SJCRH30 (cell line): Measurements from ENCODE around the gene PRAMEF8. TPM values are rescaled to one million over a fixed set of nuclear protein-coding genes. Genes with fewer than 3 reads are reported as not detected.
"Not testable (repeated sequence)": the region's sequence is repeated elsewhere in the genome, so short reads cannot be mapped to it uniquely, and the experiment has no call there.

Experiments used
- DNase-seq, 2 experiments: peaks; one replicate each; pipeline ENCODE4 v3.0.0-alpha.2; 2015 to 2020
- H3K27ac ChIP-seq: fragments of 250-450 bp; sonication (Bioruptor Pico); 2 replicates; pipeline ENCODE4 v1.5.1; 2020; ENCODE audit warnings: mild to moderate bottlenecking, moderate library complexity
- H3K27me3 ChIP-seq: fragments of 250-450 bp; sonication (Bioruptor Pico); 2 replicates; pipeline ENCODE4 v1.5.1; 2020; ENCODE audit warnings: mild to moderate bottlenecking, moderate library complexity
- H3K36me3 ChIP-seq: fragments of 250-450 bp; sonication (Bioruptor Pico); 2 replicates; pipeline ENCODE4 v1.5.1; 2020; ENCODE audit warnings: mild to moderate bottlenecking, moderate library complexity
- H3K4me1 ChIP-seq: fragments of 250-450 bp; sonication (Bioruptor Pico); 2 replicates; pipeline ENCODE4 v1.5.1; 2020; ENCODE audit warnings: mild to moderate bottlenecking, moderate library complexity
- H3K4me3 ChIP-seq: fragments of 250-450 bp; sonication (Bioruptor Pico); 2 replicates; pipeline ENCODE4 v1.5.1; 2020; ENCODE audit warnings: mild to moderate bottlenecking, moderate library complexity
- H3K9me3 ChIP-seq: fragments of 250-450 bp; sonication (Bioruptor Pico); replicated peaks from 2 replicates; pipeline ENCODE4 v1.5.1; 2020; ENCODE audit warnings: mild to moderate bottlenecking, moderate library complexity
- total RNA-seq: library from RNA; depleted of rRNA; stranded (reverse); fragments of >200 nt; shearing (Covaris generic); gene quantifications from 2 replicates; pipeline ENCODE4 v1.2.3, GENCODE V29; 2014; rRNA removed

The PRAMEF8 gene
- not detected in 2 replicates for total RNA-seq

DNA sequence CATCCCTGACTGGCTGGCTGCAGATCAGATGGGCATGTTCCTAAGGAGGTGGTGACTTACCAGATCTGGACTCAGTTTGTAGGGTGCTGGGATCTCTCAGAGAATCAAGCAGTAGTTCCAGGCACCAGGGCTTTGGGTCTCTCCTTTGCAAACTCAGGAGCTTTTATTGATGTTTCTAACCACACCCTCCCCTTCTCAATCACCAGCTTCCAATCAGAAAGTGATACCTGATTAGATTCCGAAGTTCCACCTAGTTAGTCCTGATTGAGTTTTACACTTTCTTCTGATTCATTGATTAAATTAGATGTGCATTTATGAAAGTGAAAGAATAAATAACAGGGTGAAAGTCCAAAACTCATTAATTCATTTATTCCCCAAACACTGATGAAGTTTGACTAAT is at the start of gene PRAMEF8:
PRAMEF8 (minus strand) TSS at position 101 of the 400 bp plus-strand sequence. CDS start 1,046 bp downstream, outside the sequence.
- not testable (repeated sequence) for H3K9me3 ChIP-seq, H3K27me3 ChIP-seq, H3K4me1 ChIP-seq, DNase-seq, H3K27ac ChIP-seq, H3K4me3 ChIP-seq, H3K36me3 ChIP-seq

DNA sequence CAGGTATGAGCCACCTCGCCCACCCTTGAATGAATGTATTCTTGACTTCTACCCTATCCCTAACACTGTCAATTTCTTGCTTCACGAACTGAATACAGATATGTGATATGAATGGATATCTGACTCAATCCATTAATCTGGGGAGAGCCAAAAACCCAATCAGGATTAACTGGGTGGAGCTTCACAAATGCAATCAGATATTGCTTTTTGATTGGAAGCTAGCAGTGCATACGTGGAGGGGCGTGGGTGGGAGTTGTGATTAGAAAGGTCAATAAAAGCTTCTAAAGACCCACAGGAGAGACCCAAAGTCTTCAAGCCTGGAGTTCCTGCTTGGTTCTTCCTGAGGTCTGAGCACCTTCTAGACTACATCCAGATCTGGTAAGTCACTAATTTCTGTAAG is 30.3 kb upstream of the PRAMEF8 start, which contains the start of gene PRAMEF15:
PRAMEF15 (plus strand) TSS at position 301 of the 400 bp plus-strand sequence. CDS start 2,827 bp downstream, outside the sequence.
- H3K36me3 ChIP-seq, H3K27me3 ChIP-seq, H3K4me1 ChIP-seq, H3K4me3 ChIP-seq, H3K27ac ChIP-seq, H3K9me3 ChIP-seq, DNase-seq: not testable (repeated sequence)

DNA sequence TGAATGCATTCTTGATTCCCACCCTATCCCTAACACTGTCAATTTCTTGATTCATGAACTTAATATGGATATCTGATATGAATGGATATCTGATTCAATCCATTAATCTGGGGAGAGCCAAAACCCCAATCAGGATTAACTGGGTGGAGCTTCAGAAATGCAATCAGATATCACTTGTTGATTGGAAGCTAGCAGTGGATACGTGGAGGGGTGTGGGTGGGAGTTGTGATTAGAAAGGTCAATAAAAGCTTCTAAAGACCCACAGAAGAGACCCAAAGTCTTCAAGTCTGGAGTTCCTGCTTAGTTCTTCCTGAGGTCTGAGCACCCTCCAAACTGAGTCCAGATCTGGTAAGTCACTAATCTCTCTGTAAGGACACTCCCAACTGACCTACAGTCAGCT is 18.3 kb upstream of the PRAMEF8 start, which contains the start of gene PRAMEF33:
PRAMEF33 (plus strand) TSS at position 301 of the 400 bp plus-strand sequence. CDS start 2,416 bp downstream, outside the sequence.
- H3K36me3 ChIP-seq, H3K27me3 ChIP-seq, H3K4me3 ChIP-seq, H3K9me3 ChIP-seq, H3K4me1 ChIP-seq, DNase-seq, H3K27ac ChIP-seq: not testable (repeated sequence)

DNA sequence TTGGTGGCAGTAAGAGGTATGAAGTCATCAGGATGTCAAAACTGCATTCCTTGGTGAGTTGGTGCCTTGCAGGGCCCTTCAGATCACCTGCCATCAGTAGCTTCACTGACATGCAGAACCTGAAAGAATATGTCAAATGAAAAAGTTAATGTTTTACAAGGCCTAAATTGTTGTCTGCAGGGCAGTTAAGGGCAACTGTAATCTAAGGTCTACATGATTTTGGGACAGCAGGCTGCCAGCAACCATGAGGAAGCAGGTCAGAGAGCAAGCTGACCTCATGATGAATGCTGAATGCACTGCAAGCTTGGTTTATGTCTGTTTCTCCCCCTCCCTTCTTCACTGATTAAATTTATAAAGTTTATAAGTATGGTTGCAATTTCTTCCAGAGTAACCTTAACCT is 17.3 kb upstream of the PRAMEF8 start:
- not testable (repeated sequence) for H3K4me1 ChIP-seq, H3K36me3 ChIP-seq, H3K9me3 ChIP-seq, H3K27ac ChIP-seq, DNase-seq, H3K4me3 ChIP-seq, H3K27me3 ChIP-seq

DNA sequence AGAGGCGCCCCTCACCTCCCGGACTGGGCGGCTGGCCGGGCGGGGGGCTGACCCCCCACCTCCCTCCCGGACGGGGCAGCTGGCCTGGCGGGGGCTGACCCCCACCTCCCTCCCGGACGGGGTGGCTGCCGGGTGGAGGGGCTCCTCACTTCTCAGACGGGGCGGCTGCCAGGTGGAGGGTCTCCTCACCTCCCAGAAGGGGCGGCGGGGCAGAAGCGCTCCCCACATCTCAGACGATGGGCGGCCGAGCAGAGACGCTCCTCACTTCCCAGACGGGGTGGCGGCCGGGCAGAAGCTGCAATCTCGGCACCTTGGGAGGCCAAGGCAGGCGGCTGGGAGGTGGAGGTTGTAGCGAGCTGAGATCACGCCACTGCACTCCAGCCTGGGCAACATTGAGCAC is 13.8 kb upstream of the PRAMEF8 start:
- not testable (repeated sequence) for H3K27ac ChIP-seq, H3K9me3 ChIP-seq, H3K36me3 ChIP-seq, H3K27me3 ChIP-seq, DNase-seq, H3K4me3 ChIP-seq, H3K4me1 ChIP-seq

DNA sequence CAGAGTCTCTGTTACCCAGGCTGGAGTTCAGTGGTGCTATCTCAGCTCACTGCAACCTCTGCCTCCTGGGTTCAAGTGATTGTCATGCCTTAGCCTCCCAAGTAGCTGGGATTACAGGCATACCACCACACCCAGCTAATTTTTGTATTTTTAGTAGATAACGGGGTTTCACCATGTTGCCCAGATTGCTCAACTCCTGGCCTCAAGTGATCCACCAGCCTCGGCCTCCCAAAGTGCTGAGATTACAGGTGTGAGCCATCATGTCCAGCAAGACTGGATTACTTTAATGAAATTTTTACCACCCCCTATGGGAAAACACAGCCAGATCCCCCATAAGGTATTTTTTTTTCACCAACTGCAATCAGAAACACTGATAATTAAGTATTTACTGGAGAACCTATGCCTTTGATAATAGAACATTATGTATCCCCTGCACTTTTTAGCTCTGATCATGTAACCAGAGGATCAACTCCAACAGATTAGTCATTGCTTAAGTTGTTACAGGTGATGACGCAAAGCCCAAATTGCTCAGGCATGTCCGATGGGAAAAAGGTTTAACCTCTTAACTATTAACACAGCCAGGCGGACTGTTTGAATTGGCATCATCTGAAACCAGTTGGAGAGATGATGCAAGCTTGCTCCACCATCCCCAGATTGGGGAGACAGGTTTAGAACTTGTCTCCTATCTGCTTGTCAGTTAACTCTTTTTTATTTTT is 12.4 kb upstream of the PRAMEF8 start:
- not testable (repeated sequence) for H3K27ac ChIP-seq, H3K4me1 ChIP-seq, H3K4me3 ChIP-seq, DNase-seq, H3K27me3 ChIP-seq, H3K9me3 ChIP-seq, H3K36me3 ChIP-seq

DNA sequence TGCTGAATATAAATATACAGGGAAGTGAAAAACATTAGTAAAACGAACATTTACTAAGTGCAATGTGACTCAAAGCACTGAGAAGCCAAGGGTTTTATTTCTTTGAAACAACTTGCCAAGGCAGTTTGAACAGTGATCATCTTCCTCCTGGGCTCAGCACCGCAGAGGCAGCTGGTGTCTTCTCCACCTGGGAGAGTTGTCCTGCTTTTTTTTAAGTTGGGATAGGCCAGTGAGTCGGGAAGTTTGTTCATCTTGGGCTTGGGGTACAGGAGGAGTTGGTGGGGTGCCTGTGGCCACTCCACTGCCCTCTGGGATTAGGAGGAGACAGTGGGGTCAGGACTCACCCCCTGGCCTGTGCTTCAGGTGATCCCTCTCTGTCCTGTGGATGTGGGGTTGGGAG is 4.1 kb upstream of the PRAMEF8 start:
- DNase-seq, H3K27ac ChIP-seq, H3K36me3 ChIP-seq, H3K4me3 ChIP-seq, H3K9me3 ChIP-seq, H3K27me3 ChIP-seq, H3K4me1 ChIP-seq: not testable (repeated sequence)

DNA sequence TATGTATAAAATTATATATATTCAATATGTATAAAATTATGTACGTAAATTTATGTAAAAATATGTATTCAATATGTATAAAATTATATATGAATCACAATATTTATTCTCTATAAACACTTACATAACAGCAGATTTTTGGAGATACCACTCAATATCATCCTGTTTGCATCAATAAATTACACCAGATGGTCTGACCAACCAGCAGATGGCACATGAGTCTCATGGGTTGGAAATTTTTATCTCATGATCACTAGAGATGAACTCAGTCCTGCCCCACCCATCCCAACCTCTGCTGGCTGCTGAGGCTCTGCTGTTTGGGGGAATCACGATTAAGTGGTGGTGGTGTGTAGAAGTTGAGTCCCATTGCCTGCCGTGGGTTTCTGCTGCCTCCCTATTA is 5.3 kb downstream of the PRAMEF8 start:
- not testable (repeated sequence) for H3K27me3 ChIP-seq, DNase-seq

DNA sequence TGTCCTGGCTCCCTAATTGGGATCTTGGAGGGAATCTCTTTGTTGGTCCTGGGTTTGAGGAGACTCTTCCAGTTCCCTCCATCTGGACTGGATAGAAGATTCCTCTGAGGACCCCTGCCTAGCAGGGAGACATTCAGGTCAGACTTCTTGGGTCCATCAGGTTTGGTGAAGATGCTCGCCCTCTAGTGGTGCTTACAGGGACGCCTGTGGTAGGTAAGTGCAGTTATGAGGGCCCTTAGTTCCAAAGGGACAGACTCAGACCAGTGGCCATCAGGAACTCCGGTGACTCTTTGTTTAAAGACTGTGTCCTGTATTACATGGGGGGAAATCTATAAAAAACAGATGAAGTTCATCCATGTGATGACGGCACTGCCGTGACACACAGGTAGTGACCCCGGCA is 7.9 kb downstream of the PRAMEF8 start:
- not testable (repeated sequence) for H3K36me3 ChIP-seq, H3K4me1 ChIP-seq, H3K9me3 ChIP-seq, H3K27me3 ChIP-seq, H3K27ac ChIP-seq, DNase-seq, H3K4me3 ChIP-seq

More for the DNA sequence above, 5.3 kb downstream of the PRAMEF8 start:
- H3K4me1 ChIP-seq, H3K36me3 ChIP-seq, H3K4me3 ChIP-seq, H3K9me3 ChIP-seq, H3K27ac ChIP-seq: not testable (repeated sequence)

DNA sequence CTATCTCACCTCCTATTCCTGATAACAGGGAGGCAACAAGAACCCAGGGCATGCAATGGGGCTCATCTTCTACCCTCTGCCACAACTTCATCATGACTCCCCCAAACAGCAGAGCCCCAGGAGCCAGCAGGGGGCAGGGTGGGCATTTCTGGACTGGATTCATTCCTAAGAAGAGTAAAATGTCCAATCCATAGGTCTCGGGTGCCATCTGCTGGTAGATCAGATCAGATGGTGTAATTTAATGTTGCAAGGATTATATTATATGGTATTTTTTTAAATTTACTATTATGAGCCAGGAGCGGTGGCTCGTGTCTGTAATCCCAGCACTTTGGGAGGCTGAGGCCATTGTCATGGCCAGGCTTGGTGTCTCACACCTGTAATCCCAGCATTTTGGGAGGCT is 19.8 kb downstream of the PRAMEF8 start:
- H3K4me3 ChIP-seq, H3K27me3 ChIP-seq, DNase-seq, H3K36me3 ChIP-seq, H3K4me1 ChIP-seq, H3K27ac ChIP-seq, H3K9me3 ChIP-seq: not testable (repeated sequence)

DNA sequence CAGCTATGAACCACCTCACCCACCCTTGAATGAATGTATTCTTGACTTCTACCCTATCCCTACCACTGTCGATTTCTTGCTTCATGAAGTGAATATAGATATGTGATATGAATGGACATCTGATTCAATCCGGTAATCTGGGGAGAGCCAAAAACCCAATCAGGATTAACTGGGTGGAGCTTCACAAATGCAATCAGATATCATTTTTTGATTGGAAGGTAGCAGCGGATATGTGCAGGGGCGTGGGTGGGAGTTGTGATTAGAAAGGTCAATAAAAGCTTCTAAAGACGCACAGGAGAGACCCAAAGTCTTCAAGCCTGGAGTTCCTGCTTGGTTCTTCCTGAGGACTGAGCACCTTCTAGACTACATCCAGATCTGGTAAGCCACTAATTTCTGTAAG is 31.0 kb downstream of the PRAMEF8 start, which contains the start of gene PRAMEF5:
PRAMEF5 (plus strand) TSS at position 301 of the 400 bp plus-strand sequence. CDS start 5,071 bp downstream, outside the sequence.
- not testable (repeated sequence) for H3K36me3 ChIP-seq, H3K4me3 ChIP-seq, H3K4me1 ChIP-seq, H3K27me3 ChIP-seq, DNase-seq, H3K9me3 ChIP-seq, H3K27ac ChIP-seq

DNA sequence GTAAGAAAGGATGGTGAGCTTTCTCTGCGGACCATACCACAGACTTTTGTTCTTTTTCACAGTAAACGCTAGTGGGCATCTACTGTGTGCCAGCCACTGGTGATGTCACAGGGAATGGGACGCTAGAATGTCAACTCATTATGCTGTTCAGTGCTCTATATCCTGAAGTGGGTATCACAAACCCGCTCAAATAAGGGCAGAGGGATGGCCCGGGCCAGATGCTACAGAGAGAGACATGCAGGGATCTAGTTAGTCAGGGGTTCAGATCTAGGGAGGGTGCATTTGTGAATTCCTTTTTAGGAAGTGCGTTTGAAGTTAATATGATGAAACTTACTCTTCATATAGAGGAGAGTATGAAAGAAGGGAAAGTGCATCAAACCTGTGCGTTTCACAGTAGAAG is 37.8 kb downstream of the PRAMEF8 start:
- not testable (repeated sequence) for DNase-seq

DNA sequence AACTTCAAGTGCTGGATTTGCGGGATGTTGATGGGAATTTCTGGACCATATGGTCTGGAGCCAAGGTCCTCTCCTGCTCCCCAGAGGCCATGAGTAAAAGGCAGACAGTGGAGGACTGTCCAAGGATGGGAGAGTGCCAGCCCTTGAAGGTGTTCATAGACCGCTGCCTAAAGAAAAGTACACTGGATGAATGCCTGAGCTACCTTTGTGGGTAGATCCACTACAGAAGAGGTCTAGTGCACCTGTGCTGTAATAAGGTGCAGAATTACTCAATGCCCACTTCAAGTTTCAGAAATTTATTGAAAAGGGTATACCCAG is 38.4 kb downstream of the PRAMEF8 start:
- H3K4me3 ChIP-seq, H3K9me3 ChIP-seq, DNase-seq, H3K36me3 ChIP-seq, H3K27ac ChIP-seq, H3K27me3 ChIP-seq, H3K4me1 ChIP-seq: not testable (repeated sequence)

More for the DNA sequence above, 37.8 kb downstream of the PRAMEF8 start:
- H3K27me3 ChIP-seq, H3K9me3 ChIP-seq, H3K4me1 ChIP-seq, H3K27ac ChIP-seq, H3K36me3 ChIP-seq, H3K4me3 ChIP-seq: not testable (repeated sequence)

DNA sequence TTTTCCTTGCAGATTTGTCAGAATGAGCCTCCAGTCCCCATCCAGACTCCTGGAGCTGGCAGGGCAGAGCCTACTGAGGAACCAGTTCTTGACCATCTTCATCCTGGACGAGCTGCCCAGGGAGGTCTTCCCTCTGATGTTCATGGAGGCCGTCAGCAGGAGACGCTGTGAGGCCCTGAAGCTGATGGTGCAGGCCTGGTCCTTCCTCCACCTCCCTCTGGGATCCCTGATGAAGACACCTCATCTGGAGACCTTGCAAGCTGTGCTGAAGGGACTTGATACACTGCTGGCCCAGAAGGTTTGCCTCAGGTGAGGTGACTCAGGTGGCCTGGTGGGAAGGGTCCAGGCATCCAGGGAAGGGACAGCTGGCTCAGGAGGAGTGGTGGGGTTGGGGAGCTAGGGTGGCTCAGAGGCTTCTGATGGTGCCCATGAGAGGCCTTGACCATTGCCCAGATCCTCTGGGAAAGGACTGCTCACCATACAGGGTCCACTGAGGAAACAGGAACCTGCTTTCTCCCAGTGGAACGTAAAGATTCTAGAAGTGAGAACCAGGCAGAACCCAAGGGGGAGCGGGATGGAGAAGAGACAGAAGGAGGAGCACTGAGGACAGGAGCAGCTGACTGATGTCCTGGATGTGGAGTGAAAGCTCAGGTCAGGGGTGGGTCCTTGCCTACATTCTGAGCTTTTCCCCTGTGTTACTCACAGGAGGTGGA is 38.9 kb downstream of the PRAMEF8 start:
- not testable (repeated sequence) for H3K4me1 ChIP-seq, H3K27me3 ChIP-seq, H3K9me3 ChIP-seq, DNase-seq, H3K4me3 ChIP-seq, H3K27ac ChIP-seq, H3K36me3 ChIP-seq

DNA sequence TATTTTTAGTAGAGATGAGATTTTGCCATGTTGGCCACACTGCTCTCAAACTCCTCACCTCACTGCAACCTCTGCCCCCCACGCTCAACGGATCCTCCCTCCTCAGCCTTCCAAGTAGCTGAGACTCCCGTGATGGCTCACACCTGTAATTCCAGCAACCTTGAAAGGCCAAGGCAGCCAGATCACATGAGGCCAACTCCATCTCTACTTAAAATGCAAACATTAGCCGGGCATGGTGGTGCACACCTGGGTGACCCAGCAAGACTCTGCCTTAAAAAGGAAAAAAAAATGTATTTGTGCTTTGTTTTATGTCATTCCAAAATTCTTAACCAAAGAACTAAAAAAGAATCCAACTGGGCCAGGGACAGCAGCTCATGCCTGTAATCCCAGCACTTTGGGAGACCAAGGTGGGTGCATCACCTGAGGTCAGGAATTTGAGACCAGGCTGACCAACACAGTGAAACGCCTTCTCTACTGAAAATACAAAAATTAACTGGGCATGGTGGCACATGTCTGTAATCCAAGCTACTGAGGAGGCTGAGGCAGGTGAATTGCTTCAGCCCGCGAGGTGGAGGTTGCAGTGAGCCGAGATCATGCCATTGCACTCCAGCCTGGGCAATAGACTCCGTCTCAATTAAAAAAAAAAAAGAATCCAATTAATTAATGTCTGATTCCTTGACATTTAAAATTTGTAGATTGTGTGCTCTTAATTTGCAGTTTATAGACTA is 41.2 kb downstream of the PRAMEF8 start:
- not testable (repeated sequence) for H3K4me3 ChIP-seq

More for the DNA sequence above, 41.2 kb downstream of the PRAMEF8 start:
- not testable (repeated sequence) for H3K27ac ChIP-seq, H3K27me3 ChIP-seq, H3K36me3 ChIP-seq, H3K4me1 ChIP-seq, H3K9me3 ChIP-seq, DNase-seq
